ENCODE results near the gene TMEM81. TPM values are rescaled to one million over a fixed set of nuclear protein-coding genes. Genes with fewer than 3 reads are reported as not detected.

The TMEM81 gene
- polyA plus RNA-seq, 1 donor (not counting 4 experiments of a cell fraction or from before 2014, with no cell fraction given), result 1.4 TPM

DNA sequence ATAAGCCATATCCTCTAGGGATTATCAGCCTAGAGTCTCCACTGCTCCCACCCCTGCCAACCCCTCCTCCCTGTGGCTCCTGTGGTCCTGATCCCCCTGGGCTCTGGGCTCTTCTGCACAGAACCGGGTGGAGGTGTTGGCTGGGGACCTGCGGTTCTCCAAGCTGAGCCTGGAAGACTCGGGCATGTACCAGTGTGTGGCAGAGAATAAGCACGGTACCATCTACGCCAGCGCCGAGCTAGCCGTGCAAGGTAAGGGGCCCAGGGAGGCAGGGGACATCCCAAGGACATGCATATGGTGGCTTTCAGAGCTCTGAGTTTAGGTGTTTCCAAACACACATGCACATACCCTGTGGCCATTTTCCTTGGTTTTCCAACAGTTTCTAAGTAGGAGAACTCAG is 21.9 kb downstream of the TMEM81 start:
- H3K9ac ChIP-seq (ENCODE audit: control insufficient read depth, extremely low read depth, insufficient read depth, low read length), result no peak overlapping the region
- dilution Hi-C loops (cut with MboI; ENCODE audit: extremely low pct_ligation_motif_present, low sequenced_read_pairs), result no loop called here
- FAIRE-seq, result no peak
- no peaks in the 10 kb centered on the region for H3K79me2 ChIP-seq (ENCODE audit: control insufficient read depth, insufficient read depth, low read length)
- DNase-seq (ENCODE audit: low read depth, low spot score), result no peak
- H3K27me3 ChIP-seq (ENCODE audit: control insufficient read depth, extremely low read depth, insufficient read depth, low read length), result peaks cover under 1% of the 10 kb centered on the region
- H3K9me1 ChIP-seq (ENCODE audit: control insufficient read depth, extremely low read depth, insufficient read depth, low read length), result no peaks in the 10 kb centered on the region
- no peak overlapping the region for H3K4me3 ChIP-seq (ENCODE audit: control insufficient read depth in 2 of 3, extremely low read depth in 1 of 3, insufficient read depth in 2 of 3, low read depth in 1 of 3, low read length in 3 of 3)
- no peak overlapping the region for H3K27ac ChIP-seq (ENCODE audit: control insufficient read depth, insufficient read depth, low read length)
- no peaks in the 10 kb centered on the region for H3K9me3 ChIP-seq (ENCODE audit: control insufficient read depth, low read depth, low read length)
- no peak overlapping the region for H2AFZ ChIP-seq (ENCODE audit: control insufficient read depth, low read length)
- no peaks in the 10 kb centered on the region for H3K4me1 ChIP-seq (ENCODE audit: control insufficient read depth, extremely low read depth, insufficient read depth, low read length)
- no peaks in the 10 kb centered on the region for H3K36me3 ChIP-seq (ENCODE audit: control insufficient read depth in 2 of 2, extremely low read depth in 1 of 2, insufficient read depth in 2 of 2, low read length in 2 of 2)
- H3K4me2 ChIP-seq (ENCODE audit: control insufficient read depth, extremely low read depth, insufficient read depth, low read depth, low read length), result no peak overlapping the region
- H4K20me1 ChIP-seq (ENCODE audit: control insufficient read depth, extremely low read depth, insufficient read depth, low read length), result no peaks in the 10 kb centered on the region
- TF ChIP-seq, protein P1, sequence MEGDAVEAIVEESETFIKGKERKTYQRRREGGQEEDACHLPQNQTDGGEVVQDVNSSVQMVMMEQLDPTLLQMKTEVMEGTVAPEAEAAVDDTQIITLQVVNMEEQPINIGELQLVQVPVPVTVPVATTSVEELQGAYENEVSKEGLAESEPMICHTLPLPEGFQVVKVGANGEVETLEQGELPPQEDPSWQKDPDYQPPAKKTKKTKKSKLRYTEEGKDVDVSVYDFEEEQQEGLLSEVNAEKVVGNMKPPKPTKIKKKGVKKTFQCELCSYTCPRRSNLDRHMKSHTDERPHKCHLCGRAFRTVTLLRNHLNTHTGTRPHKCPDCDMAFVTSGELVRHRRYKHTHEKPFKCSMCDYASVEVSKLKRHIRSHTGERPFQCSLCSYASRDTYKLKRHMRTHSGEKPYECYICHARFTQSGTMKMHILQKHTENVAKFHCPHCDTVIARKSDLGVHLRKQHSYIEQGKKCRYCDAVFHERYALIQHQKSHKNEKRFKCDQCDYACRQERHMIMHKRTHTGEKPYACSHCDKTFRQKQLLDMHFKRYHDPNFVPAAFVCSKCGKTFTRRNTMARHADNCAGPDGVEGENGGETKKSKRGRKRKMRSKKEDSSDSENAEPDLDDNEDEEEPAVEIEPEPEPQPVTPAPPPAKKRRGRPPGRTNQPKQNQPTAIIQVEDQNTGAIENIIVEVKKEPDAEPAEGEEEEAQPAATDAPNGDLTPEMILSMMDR (optimal IDR thresholded peaks at IDR 0.05 in 1 of 3, IDR thresholded peaks at IDR 0.05 in 1 of 3, conservative IDR thresholded peaks at IDR 0.05 in 1 of 3; ENCODE audit: extremely low read depth in 1 of 3, insufficient read depth in 2 of 3, low read length in 3 of 3), result no peak
- TF ChIP-seq EZH2 (IDR thresholded peaks at IDR 0.05; ENCODE audit: low read length), result no peak

DNA sequence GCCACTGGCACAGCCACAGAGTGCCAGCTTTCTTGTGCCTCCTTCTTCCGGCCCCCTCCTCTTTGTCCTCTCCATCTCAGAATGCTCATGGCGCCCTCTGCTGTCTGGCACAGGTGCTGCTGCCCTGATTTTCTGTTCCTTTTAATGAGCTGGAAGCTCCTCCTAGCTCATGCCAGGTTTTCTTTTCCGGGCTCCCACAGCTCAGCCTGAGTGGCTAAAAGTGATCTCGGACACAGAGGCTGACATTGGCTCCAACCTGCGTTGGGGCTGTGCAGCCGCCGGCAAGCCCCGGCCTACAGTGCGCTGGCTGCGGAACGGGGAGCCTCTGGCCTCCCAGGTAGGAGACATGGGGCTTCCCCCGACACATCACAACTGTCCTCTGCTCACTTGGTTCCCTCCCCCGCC is 22.6 kb downstream of the TMEM81 start:
- TF ChIP-seq, protein P1 (optimal IDR thresholded peaks at IDR 0.05 in 1 of 3, IDR thresholded peaks at IDR 0.05 in 1 of 3, conservative IDR thresholded peaks at IDR 0.05 in 1 of 3; ENCODE audit: extremely low read depth in 1 of 3, insufficient read depth in 2 of 3, low read length in 3 of 3), result peak; percentile 90 to 95 (median 90)
- TF ChIP-seq EZH2 (IDR thresholded peaks at IDR 0.05; ENCODE audit: low read length), result no peak
- peak; percentile 13 for DNase-seq (ENCODE audit: low read depth, low spot score)
- Histone ChIP-seq H3K4me3 (ENCODE audit: control insufficient read depth in 2 of 3, extremely low read depth in 1 of 3, insufficient read depth in 2 of 3, low read depth in 1 of 3, low read length in 3 of 3) (no peak overlapping the region), H3K4me2 (ENCODE audit: control insufficient read depth, extremely low read depth, insufficient read depth, low read depth, low read length) (no peak overlapping the region), H3K79me2 (ENCODE audit: control insufficient read depth, insufficient read depth, low read length) (no peaks in the 10 kb centered on the region), H3K27me3 (ENCODE audit: control insufficient read depth, extremely low read depth, insufficient read depth, low read length) (peaks cover 7% of the 10 kb centered on the region), H3K9me3 (ENCODE audit: control insufficient read depth, low read depth, low read length) (no peaks in the 10 kb centered on the region), H3K36me3 (ENCODE audit: control insufficient read depth in 2 of 2, extremely low read depth in 1 of 2, insufficient read depth in 2 of 2, low read length in 2 of 2) (no peaks in the 10 kb centered on the region), H3K9ac (ENCODE audit: control insufficient read depth, extremely low read depth, insufficient read depth, low read length) (no peak overlapping the region), H3K4me1 (ENCODE audit: control insufficient read depth, extremely low read depth, insufficient read depth, low read length) (no peaks in the 10 kb centered on the region), H2AFZ (ENCODE audit: control insufficient read depth, low read length) (no peak overlapping the region), H3K27ac (ENCODE audit: control insufficient read depth, insufficient read depth, low read length) (no peak overlapping the region), H3K9me1 (ENCODE audit: control insufficient read depth, extremely low read depth, insufficient read depth, low read length) (no peaks in the 10 kb centered on the region), H4K20me1 (ENCODE audit: control insufficient read depth, extremely low read depth, insufficient read depth, low read length) (no peaks in the 10 kb centered on the region)
- FAIRE-seq, result peak; percentile 48
- dilution Hi-C loops (cut with MboI; ENCODE audit: extremely low pct_ligation_motif_present, low sequenced_read_pairs), result no loop called here

Data from keratinocyte (primary cell).